ENCODE results near the gene MARCKS. TPM values are rescaled to one million over a fixed set of nuclear protein-coding genes. Genes with fewer than 3 reads are reported as not detected.
"Not testable (repeated sequence)": the region's sequence is repeated elsewhere in the genome, so short reads cannot be mapped to it uniquely, and the experiment has no call there.

The MARCKS gene
- polyA plus RNA-seq, 1 donor from 2014 or later: 369 TPM

GRCh38 chr6:113908801-113909200 lies 51.7 kb downstream of the MARCKS start:
- H3K27me3 ChIP-seq (ENCODE audit: insufficient read depth, low read depth, low read length): no peaks in the 10 kb centered on the region
- TF ChIP-seq POLR2AphosphoS5 (IDR thresholded peaks at IDR 0.05): no peak
- H3K9ac ChIP-seq (ENCODE audit: low read length): no peak overlapping the region
- peaks cover 4% of the 10 kb centered on the region for H3K9me3 ChIP-seq (ENCODE audit: low read length)
- no peaks in the 10 kb centered on the region for H3K9me2 ChIP-seq (ENCODE audit: insufficient read depth, low read length)
- H3K4me2 ChIP-seq (ENCODE audit: low read length): no peak overlapping the region
- no peaks in the 10 kb centered on the region for H4K20me1 ChIP-seq (ENCODE audit: insufficient read depth)
- no peaks in the 10 kb centered on the region for H3F3A ChIP-seq (ENCODE audit: insufficient read depth, low read length, poor library complexity, severe bottlenecking)
- H3K79me2 ChIP-seq (replicated peaks; ENCODE audit: insufficient read depth, low read length): no peaks in the 10 kb centered on the region
- H3K4me3 ChIP-seq (ENCODE audit: low read length): no peak overlapping the region
- H3K27ac ChIP-seq (ENCODE audit: low read length): no peak overlapping the region
- H3K36me3 ChIP-seq (ENCODE audit: insufficient read depth, low read length): no peaks in the 10 kb centered on the region
- H2AFZ ChIP-seq (ENCODE audit: low read depth, low read length): no peak overlapping the region

- TF ChIP-seq TAF1 (IDR thresholded peaks at IDR 0.05; ENCODE audit: low read depth) (no peak), SMC3 (conservative IDR thresholded peaks at IDR 0.05; ENCODE audit: poor library complexity) (peak; percentile 88), EZH2 (IDR thresholded peaks at IDR 0.05; ENCODE audit: borderline replicate concordance, insufficient read depth, low read length, poor library complexity, severe bottlenecking) (no peak), REST (IDR thresholded peaks at IDR 0.05; ENCODE audit: borderline replicate concordance) (no peak), EP300 (conservative IDR thresholded peaks at IDR 0.05; ENCODE audit: poor library complexity, severe bottlenecking) (no peak), MXI1 (conservative IDR thresholded peaks at IDR 0.05; ENCODE audit: poor library complexity, severe bottlenecking) (no peak), POLR2AphosphoS5 (IDR thresholded peaks at IDR 0.05) (no peak), RAD21 (conservative IDR thresholded peaks at IDR 0.05) (peak; percentile 88), CTCF (IDR thresholded peaks at IDR 0.05; ENCODE audit: poor library complexity, severe bottlenecking) (peak; percentile 84)
- no peak overlapping the region for H3K9ac ChIP-seq (ENCODE audit: low read length)
- no peaks in the 10 kb centered on the region for H3F3A ChIP-seq (ENCODE audit: insufficient read depth, low read length, poor library complexity, severe bottlenecking)
- H3K27ac ChIP-seq (ENCODE audit: low read length): no peak overlapping the region
- H3K27me3 ChIP-seq (ENCODE audit: insufficient read depth, low read depth, low read length): no peaks in the 10 kb centered on the region
- H3K79me2 ChIP-seq (replicated peaks; ENCODE audit: insufficient read depth, low read length): no peaks in the 10 kb centered on the region
- H3K4me3 ChIP-seq (ENCODE audit: low read length): no peak overlapping the region
- no peaks in the 10 kb centered on the region for H3K36me3 ChIP-seq (ENCODE audit: insufficient read depth, low read length)
- no peak overlapping the region for H3K4me2 ChIP-seq (ENCODE audit: low read length)
- H3K9me3 ChIP-seq (ENCODE audit: low read length): no peaks in the 10 kb centered on the region
- no peaks in the 10 kb centered on the region for H4K20me1 ChIP-seq (ENCODE audit: insufficient read depth)
- no peaks in the 10 kb centered on the region for H3K9me2 ChIP-seq (ENCODE audit: insufficient read depth, low read length)
- no peak overlapping the region for H2AFZ ChIP-seq (ENCODE audit: low read depth, low read length)
Observed at GRCh38 chr6:113909224-113909856, 52.2 kb downstream of the MARCKS start.

GRCh38 chr6:113910285-113910684 lies 53.1 kb downstream of the MARCKS start:
- not testable (repeated sequence) for H3K27ac ChIP-seq (ENCODE audit: low read length); H2AFZ ChIP-seq (ENCODE audit: low read depth, low read length); H3K9me3 ChIP-seq (ENCODE audit: low read length); H3K4me2 ChIP-seq (ENCODE audit: low read length); H3F3A ChIP-seq (ENCODE audit: insufficient read depth, low read length, poor library complexity, severe bottlenecking); H3K4me3 ChIP-seq (ENCODE audit: low read length); H3K9me2 ChIP-seq (ENCODE audit: insufficient read depth, low read length); H4K20me1 ChIP-seq (ENCODE audit: insufficient read depth); H3K36me3 ChIP-seq (ENCODE audit: insufficient read depth, low read length); H3K79me2 ChIP-seq (replicated peaks; ENCODE audit: insufficient read depth, low read length); H3K9ac ChIP-seq (ENCODE audit: low read length); H3K27me3 ChIP-seq (ENCODE audit: insufficient read depth, low read depth, low read length)

Other genes with a start within 250 kb of the MARCKS start
- gene HDAC2, start 113.8 kb downstream of the MARCKS start, polyA plus RNA-seq: 307 and 312 TPM in 2 replicates